T-helper 2 cell (primary cell): Measurements from ENCODE around the gene EIF5AL1.

ENCODE experiments used
- DNase-seq, 5 experiments: peaks; one replicate each; pipeline versions ENCODE4 v3.0.0 to v3.0.0-alpha.2; 2012 to 2022

Gene EIF5AL1

DNA sequence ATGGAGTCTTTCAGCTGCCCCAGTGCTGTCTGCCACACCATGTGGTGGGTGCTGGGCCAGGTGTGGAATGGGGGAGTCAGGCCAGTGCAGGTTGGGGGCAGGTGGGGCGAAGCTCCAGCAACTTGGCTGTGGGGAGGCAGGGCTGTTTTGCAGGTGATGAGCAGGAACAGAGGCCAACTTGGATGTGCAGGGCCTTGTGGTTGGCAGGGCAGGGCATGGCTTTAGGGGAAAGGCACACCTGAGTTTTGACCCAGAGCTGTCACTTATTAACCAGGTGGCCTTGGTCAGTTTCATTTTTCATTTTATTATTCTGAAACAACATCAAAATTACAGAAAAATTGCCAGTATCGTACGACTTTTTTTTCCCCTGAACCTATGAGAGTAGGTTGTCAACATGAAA, 48.9 kb downstream of the EIF5AL1 start:
- DNase-seq, result no peak

DNA sequence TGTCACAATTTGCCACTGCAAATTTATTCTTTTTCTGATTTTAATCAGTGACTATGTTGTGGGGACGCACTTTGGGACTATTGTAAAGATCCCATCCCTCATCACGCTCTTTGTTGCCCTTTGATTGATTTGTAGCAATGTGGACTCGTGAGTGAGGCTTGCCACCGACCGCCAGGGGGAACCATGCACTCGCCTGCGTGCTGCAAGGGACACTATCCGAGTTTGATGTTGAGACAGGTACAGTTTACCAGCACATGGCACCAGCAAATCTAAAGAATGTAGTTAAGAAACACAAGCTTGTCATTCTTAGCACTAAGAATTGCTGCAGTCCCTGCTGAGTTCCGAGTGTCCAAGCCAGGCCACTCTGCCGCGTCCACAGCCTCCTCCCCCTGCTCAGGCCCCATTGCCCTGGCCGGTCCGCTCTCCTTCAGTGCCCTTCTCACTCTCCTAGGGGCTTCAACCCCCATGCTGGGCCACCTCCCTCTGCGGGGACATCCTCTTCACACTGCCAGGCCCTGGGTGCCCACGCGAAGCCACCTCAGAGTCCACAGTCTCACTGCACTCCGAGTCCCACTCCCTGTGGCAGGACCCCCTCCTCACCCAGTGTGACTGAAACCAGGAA, 49.9 kb downstream of the EIF5AL1 start:
- DNase-seq, result peak; percentile 16 to 80 (median 37)

DNA sequence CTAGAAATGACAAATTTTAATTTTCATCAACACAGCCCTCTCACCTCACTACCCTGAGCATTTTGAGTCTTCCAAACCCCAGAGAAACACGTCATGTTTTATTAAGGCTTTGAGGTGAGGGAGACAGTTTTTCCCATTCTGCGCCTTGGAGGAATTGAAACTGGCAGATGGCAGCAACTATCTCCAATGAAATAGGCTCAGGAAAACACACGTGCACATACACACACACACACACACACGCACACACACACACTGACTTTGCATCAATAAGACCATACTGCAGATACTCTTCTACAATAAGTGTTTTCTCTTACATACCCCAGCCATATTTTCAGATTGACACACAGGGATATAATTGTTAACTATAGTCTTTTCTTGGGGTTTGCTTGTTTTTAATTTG, 51.1 kb downstream of the EIF5AL1 start:
- no peak for DNase-seq
